Mesendoderm (in vitro differentiated cells): Measurements from ENCODE around the gene KANK4.

ENCODE experiments used
- DNase-seq: peaks from one replicate; pipeline ENCODE4 v3.0.0; 2013
- H2AK5ac ChIP-seq: 2 replicates; pipeline ENCODE4 v1.6.1; 2013; ENCODE audit warnings: low read length, inconsistent platforms
- H2BK120ac ChIP-seq: 2 replicates; pipeline ENCODE4 v1.6.1; 2013; ENCODE audit warnings: low read depth, mild to moderate bottlenecking, low read length, moderate library complexity, mixed read lengths
- H2BK15ac ChIP-seq: replicated peaks from 2 replicates; pipeline ENCODE4 v1.6.1; 2013; ENCODE audit warnings: low read depth, mild to moderate bottlenecking, moderate library complexity
- H2BK5ac ChIP-seq: 2 replicates; pipeline ENCODE4 v1.6.1; 2013; ENCODE audit warnings: low read length, inconsistent platforms
- H3K18ac ChIP-seq: 2 replicates; pipeline ENCODE4 v1.6.1; 2013; ENCODE audit warnings: mild to moderate bottlenecking, low read length, mixed read lengths
- H3K23ac ChIP-seq: one replicate; pipeline ENCODE4 v1.6.1; 2013; ENCODE audit warnings: low read length
- H3K27ac ChIP-seq: 2 replicates; pipeline ENCODE4 v1.5.1; 2013; ENCODE audit warnings: low read depth, mild to moderate bottlenecking, inconsistent platforms, low read length, moderate library complexity
- H3K27me3 ChIP-seq: 2 replicates; pipeline ENCODE4 v1.6.1; 2013; ENCODE audit warnings: low read length, control low read depth, mild to moderate bottlenecking, inconsistent platforms; ENCODE audit not compliant: insufficient read depth, poor library complexity
- H3K36me3 ChIP-seq: 2 replicates; pipeline ENCODE4 v1.6.1; 2013; ENCODE audit warnings: low read length, inconsistent platforms; ENCODE audit not compliant: control insufficient read depth, insufficient read depth
- H3K4ac ChIP-seq: one replicate; pipeline ENCODE4 v1.6.1; 2013; ENCODE audit warnings: low read depth, mild to moderate bottlenecking, low read length, moderate library complexity
- H3K4me1 ChIP-seq: 2 replicates; pipeline ENCODE4 v1.6.1; 2013; ENCODE audit warnings: low read depth, low read length, inconsistent platforms; ENCODE audit not compliant: control insufficient read depth
- H3K4me2 ChIP-seq: 2 replicates; pipeline ENCODE4 v1.6.1; 2013; ENCODE audit warnings: low read length
- H3K4me3 ChIP-seq: 2 replicates; pipeline ENCODE4 v1.5.1; 2013; ENCODE audit warnings: mild to moderate bottlenecking, low read length
- H3K56ac ChIP-seq: one replicate; pipeline ENCODE4 v1.6.1; 2013; ENCODE audit warnings: low read length
- H3K79me1 ChIP-seq: 2 replicates; pipeline ENCODE4 v1.6.1; 2013; ENCODE audit warnings: low read length, inconsistent platforms
- H3K79me2 ChIP-seq: 2 replicates; pipeline ENCODE4 v1.6.1; 2013; ENCODE audit warnings: mild to moderate bottlenecking, low read length; ENCODE audit not compliant: control insufficient read depth, insufficient read depth
- H3K9ac ChIP-seq: 2 replicates; pipeline ENCODE4 v1.6.1; 2013; ENCODE audit warnings: low read length, inconsistent platforms
- H4K5ac ChIP-seq: one replicate; pipeline ENCODE4 v1.6.1; 2013; ENCODE audit warnings: low read length
- H4K8ac ChIP-seq: one replicate; pipeline ENCODE4 v1.6.1; 2013; ENCODE audit warnings: low read depth, mild to moderate bottlenecking, control low read depth, low read length, moderate library complexity
- WGBS: extraction: QIAGEN DNeasy Blood & Tissue Kit; methylation state at CpG from one replicate; pipeline ENCODE4 v1.1.7; 2013; ENCODE audit warnings: low lambda C conversion rate, missing lambda C conversion rate; ENCODE audit not compliant: insufficient coverage; ENCODE audit errors: extremely low coverage; 5-methylcytosine and 5-hydroxymethylcytosine counted together

The KANK4 gene

GRCh38 chr1:62307895-62308492 is 11.2 kb downstream of the KANK4 start:
- Histone ChIP-seq H2BK120ac (no peak overlapping the region), H2BK15ac (no peak overlapping the region), H3K79me2 (no peaks in the 10 kb centered on the region), H3K18ac (no peak overlapping the region), H3K56ac (no peak overlapping the region), H3K79me1 (no peaks in the 10 kb centered on the region), H2AK5ac (no peak overlapping the region), H3K9ac (no peak overlapping the region), H3K27ac (no peak overlapping the region), H4K8ac (no peak overlapping the region), H3K36me3 (no peaks in the 10 kb centered on the region), H3K4me1 (peaks cover 6% of the 10 kb centered on the region), H3K27me3 (no peaks in the 10 kb centered on the region), H3K23ac (no peak overlapping the region), H4K5ac (no peak overlapping the region), H2BK5ac (no peak overlapping the region), H3K4ac (no peak overlapping the region), H3K4me2 (no peak overlapping the region), H3K4me3 (no peak overlapping the region)
- no CpG with 5 or more reads among the region's 6 CpGs for WGBS
- DNase-seq = peak; percentile 43

GRCh38 chr1:62307446-62307845 is 11.8 kb downstream of the KANK4 start:
- H3K4me1 ChIP-seq = peaks cover 6% of the 10 kb centered on the region
- no peaks in the 10 kb centered on the region for H3K36me3 ChIP-seq
- no peak overlapping the region for H3K23ac ChIP-seq
- no peak overlapping the region for H4K8ac ChIP-seq
- H3K27ac ChIP-seq = no peak overlapping the region
- no peak for DNase-seq
- no peak overlapping the region for H3K9ac ChIP-seq
- no peak overlapping the region for H4K5ac ChIP-seq
- H3K4me3 ChIP-seq = no peak overlapping the region
- no peaks in the 10 kb centered on the region for H3K79me1 ChIP-seq
- no CpG with 5 or more reads among the region's 1 CpG for WGBS
- no peak overlapping the region for H2AK5ac ChIP-seq
- no peak overlapping the region for H3K4ac ChIP-seq
- no peak overlapping the region for H2BK15ac ChIP-seq
- no peak overlapping the region for H2BK5ac ChIP-seq
- no peak overlapping the region for H3K56ac ChIP-seq
- no peak overlapping the region for H2BK120ac ChIP-seq
- H3K4me2 ChIP-seq = no peak overlapping the region
- no peaks in the 10 kb centered on the region for H3K79me2 ChIP-seq
- no peak overlapping the region for H3K18ac ChIP-seq
- no peaks in the 10 kb centered on the region for H3K27me3 ChIP-seq

DNA sequence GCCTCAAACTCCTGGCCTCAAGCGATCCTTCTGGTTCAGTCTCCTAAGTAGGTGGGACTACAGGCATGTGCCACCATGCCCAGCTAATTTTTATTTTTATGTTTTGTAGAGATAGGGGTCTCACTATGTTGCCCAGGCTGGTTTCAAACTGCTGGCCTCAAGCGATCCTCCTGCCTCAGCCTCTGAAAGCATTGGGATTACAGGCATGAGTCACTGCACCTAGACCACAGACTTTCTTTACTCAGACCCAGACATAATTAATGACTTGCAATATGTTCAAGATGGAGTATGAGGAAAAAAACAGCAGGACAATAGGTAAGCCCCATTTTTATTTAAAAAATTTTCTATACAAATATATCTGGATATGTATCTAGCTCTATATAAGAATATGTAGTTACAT is 13.2 kb downstream of the KANK4 start:
- no peaks in the 10 kb centered on the region for H3K79me2 ChIP-seq
- no peak overlapping the region for H3K23ac ChIP-seq
- no peak overlapping the region for H2BK15ac ChIP-seq
- no peak overlapping the region for H2BK120ac ChIP-seq
- no peak overlapping the region for H2BK5ac ChIP-seq
- H3K4me1 ChIP-seq = peaks cover 6% of the 10 kb centered on the region
- no peak overlapping the region for H3K4ac ChIP-seq
- no CpG with 5 or more reads among the region's 2 CpGs for WGBS
- H4K8ac ChIP-seq = no peak overlapping the region
- no peaks in the 10 kb centered on the region for H3K36me3 ChIP-seq
- DNase-seq = no peak
- H3K4me3 ChIP-seq = no peak overlapping the region
- H2AK5ac ChIP-seq = no peak overlapping the region
- H4K5ac ChIP-seq = no peak overlapping the region
- no peaks in the 10 kb centered on the region for H3K27me3 ChIP-seq
- no peak overlapping the region for H3K56ac ChIP-seq
- H3K4me2 ChIP-seq = no peak overlapping the region
- H3K9ac ChIP-seq = no peak overlapping the region
- H3K79me1 ChIP-seq = no peaks in the 10 kb centered on the region
- no peak overlapping the region for H3K18ac ChIP-seq
- no peak overlapping the region for H3K27ac ChIP-seq

GRCh38 chr1:62304975-62305374 is 14.3 kb downstream of the KANK4 start:
- Histone ChIP-seq H3K36me3 (no peaks in the 10 kb centered on the region), H4K5ac (no peak overlapping the region), H3K23ac (no peak overlapping the region), H3K4me3 (no peak overlapping the region), H3K79me2 (no peaks in the 10 kb centered on the region), H2BK15ac (no peak overlapping the region), H2AK5ac (no peak overlapping the region), H4K8ac (no peak overlapping the region), H3K18ac (no peak overlapping the region), H2BK120ac (no peak overlapping the region), H3K4me1 (peaks cover 5% of the 10 kb centered on the region), H3K56ac (no peak overlapping the region), H3K4ac (no peak overlapping the region), H3K27ac (no peak overlapping the region), H3K4me2 (no peak overlapping the region), H3K27me3 (no peaks in the 10 kb centered on the region), H3K9ac (no peak overlapping the region), H2BK5ac (no peak overlapping the region), H3K79me1 (no peaks in the 10 kb centered on the region)
- no CpG with 5 or more reads among the region's 7 CpGs for WGBS
- DNase-seq = no peak

- Histone ChIP-seq H3K4ac (no peak overlapping the region), H3K36me3 (no peaks in the 10 kb centered on the region), H3K23ac (no peak overlapping the region), H2BK5ac (no peak overlapping the region), H3K4me3 (no peak overlapping the region), H3K56ac (no peak overlapping the region), H2AK5ac (no peak overlapping the region), H3K27me3 (no peaks in the 10 kb centered on the region), H3K4me2 (no peak overlapping the region), H2BK120ac (no peak overlapping the region), H3K4me1 (peaks cover 5% of the 10 kb centered on the region), H2BK15ac (no peak overlapping the region), H3K27ac (no peak overlapping the region), H3K18ac (no peak overlapping the region), H3K79me2 (no peaks in the 10 kb centered on the region), H4K5ac (no peak overlapping the region), H4K8ac (no peak overlapping the region), H3K9ac (no peak overlapping the region), H3K79me1 (no peaks in the 10 kb centered on the region)
- no CpG with 5 or more reads among the region's 7 CpGs for WGBS
- no peak for DNase-seq
These were observed 14.7 kb downstream of the KANK4 start for GRCh38 chr1:62304515-62304914.

DNA sequence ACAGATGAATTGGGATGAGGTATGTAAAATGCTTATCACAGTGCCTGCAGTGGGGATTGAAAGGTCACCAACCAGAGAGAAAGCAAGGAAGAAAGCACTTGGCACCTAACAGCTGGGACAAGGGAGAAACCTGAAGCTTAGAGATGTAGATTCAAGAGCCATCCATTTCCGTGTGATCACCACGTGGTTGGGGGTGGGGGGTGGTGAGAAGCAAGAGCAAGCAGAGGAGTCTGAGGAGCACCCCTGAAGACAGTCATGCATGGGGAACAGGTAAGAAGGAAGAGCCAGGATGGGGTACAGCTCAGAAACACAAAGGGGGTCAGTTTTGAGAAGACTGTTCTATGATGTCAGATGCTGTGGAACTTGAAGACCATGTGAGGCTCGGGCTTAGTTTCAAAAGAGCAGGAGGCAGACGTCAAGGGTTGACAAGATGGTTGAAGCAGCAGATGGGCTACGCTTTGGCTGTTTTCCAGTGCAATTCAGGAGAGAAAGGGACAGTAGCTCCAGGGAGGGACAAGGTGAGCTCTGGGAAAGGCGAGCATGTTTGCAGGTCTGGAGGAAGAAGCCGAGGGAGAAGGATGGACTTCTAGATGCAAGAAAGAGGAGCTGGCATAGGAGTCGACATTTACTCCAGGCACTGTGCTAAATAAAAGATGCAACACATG is 17.4 kb downstream of the KANK4 start:
- WGBS = no CpG with 5 or more reads among the region's 8 CpGs
- Histone ChIP-seq H2BK15ac (no peak overlapping the region), H2BK5ac (no peak overlapping the region), H3K4ac (no peak overlapping the region), H2AK5ac (peak overlapping the region; percentile 80), H4K8ac (no peak overlapping the region), H4K5ac (no peak overlapping the region), H2BK120ac (no peak overlapping the region), H3K23ac (no peak overlapping the region), H3K18ac (no peak overlapping the region), H3K56ac (no peak overlapping the region), H3K27me3 (no peaks in the 10 kb centered on the region), H3K36me3 (no peaks in the 10 kb centered on the region), H3K4me3 (no peak overlapping the region), H3K79me1 (no peaks in the 10 kb centered on the region), H3K27ac (no peak overlapping the region), H3K79me2 (no peaks in the 10 kb centered on the region), H3K9ac (no peak overlapping the region), H3K4me2 (no peak overlapping the region), H3K4me1 (peaks cover 4% of the 10 kb centered on the region)
- no peak for DNase-seq
